Umbilical cord (tissue), 2 donors: ENCODE data around the gene DAB2IP. TPM values are rescaled to one million over a fixed set of nuclear protein-coding genes. Genes with fewer than 3 reads are reported as not detected.

Source experiments
- DNase-seq: peaks from one replicate; pipeline ENCODE4 v3.0.0-alpha.2; 2015; ENCODE audit warnings: low spot score
- total RNA-seq: library from RNA; depleted of rRNA; stranded (reverse); fragments of >200 nt; gene quantifications from one replicate; pipeline ENCODE4 v1.2.3, GENCODE V29; 2014; ENCODE audit warnings: low replicate concordance; ENCODE audit not compliant: insufficient read depth

DAB2IP gene
- total RNA-seq, 1 donor from 2014 or later, result 60.9 TPM

GRCh38 chr9:121662359-121662758 lies 10.9 kb downstream of the DAB2IP start:
- no peak for DNase-seq

DNA sequence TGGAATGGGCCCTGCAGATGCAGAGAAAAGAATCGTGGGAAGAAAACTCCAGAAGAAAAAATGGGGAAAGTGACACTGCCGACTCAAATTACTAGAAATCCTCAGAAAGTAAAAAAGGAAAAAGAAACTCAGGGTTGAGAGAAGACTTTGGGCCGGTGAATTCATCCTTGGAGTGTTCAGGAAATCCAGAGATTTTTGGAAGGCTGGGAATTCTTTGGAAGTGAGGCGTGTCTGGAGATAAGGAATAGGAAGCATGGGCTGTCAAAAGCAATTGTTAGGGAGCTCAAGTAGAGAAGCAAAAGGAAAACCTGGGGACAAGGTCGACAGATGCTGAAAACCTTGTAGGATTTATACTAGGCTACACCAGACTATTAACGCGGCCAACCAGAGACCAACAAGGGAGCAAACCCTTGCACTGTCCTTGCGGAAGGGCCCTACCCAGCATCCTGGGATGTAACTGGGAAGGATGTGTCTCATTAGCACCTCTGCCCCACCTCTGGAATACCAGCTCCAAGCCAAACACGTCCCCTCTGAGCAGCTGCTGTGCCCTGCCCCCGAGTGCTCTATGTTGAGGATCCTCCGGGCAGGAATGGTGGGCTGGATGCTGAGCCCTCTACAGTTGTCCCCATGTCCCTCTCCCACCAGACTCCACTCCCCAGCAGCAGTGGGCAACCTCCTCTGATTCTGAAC lies 11.6 kb downstream of the DAB2IP start:
- no peak for DNase-seq

- no peak for DNase-seq
Observed at GRCh38 chr9:121663591-121663990, 12.2 kb downstream of the DAB2IP start.

GRCh38 chr9:121666294-121666693 lies 14.9 kb downstream of the DAB2IP start:
- DNase-seq, result no peak

DNA sequence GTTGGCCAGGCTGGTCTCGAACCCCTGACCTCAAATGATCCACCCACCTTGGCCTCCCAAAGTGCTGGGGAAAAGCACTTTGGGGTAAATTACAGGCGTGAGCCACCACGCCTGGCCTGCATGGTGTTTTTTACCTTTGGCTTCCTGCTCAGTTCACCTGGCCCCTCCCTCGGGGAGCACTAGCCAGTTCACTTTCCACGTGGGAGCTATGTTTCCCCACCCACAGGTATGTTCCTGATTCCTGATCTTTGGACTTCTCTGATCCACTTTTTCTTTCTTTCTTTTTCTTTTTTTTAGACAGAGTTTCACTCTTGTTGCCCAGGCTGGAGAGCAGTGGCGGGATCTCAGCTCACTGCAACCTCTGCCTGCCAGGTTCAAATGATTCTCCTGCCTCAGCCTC lies 15.8 kb downstream of the DAB2IP start:
- no peak for DNase-seq

DNA sequence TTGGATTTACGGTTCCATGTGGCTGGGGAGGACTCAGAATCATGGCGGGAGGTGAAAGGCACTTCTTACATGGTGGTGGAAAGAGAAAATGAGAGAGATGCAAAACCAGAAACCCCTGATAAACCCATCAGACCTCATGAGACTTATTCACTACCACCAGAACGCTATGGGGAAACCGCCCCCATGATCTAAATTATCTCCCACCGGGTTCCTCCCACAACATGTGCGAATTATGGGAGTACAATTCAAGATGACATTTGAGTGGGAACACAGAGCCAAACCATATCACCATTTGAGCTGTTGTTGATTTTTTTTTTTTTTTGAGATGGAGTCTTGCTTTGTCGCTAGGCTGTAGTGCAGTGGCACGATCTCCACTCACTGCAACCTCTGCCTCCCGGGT lies 16.5 kb downstream of the DAB2IP start:
- DNase-seq, result no peak

DNA sequence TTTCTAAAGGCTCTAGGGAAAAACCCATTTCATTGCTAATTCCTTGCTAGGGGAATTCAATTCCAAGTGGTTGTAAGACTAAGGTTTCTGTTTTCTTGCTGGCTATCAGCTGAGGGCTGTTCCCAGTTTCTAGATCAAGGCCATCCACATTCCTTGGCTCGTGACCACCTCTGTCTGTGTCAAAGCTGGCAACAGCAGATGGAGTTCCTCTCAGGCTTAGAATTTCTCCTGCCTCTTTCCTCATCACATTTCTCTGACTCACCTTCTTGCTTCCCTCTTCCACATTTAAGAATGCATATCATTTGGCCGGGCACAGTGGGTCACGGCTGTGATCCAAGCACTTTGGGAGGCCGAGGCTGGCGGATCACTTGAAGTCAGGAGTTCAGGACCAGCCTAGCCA lies 19.0 kb downstream of the DAB2IP start:
- DNase-seq, result no peak

DNA sequence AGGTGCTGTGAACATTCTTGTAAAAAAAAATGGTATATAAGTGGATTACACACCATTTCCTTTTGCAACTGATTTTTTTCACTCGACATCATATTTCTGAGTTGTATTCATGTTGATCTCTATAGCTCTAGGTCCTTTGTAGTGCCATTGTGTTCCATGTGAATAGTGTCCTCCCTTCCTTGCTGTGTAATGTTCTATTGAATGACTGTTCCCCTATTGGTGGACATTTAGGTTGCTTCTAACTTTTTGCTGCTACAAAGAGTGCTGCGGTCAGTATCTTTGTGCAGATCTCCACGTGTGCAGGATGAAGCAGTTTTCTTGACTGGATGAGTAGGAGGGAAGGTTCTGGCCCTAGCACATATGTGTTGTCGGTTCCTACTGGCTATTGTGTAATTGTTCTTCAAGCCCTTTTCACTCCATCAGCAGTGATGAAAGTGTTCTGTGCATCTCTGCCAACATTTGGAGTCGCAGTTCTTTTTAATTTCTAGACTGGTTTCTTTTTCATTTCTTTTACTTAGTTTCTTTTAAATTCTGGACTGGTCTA lies 20.2 kb downstream of the DAB2IP start:
- no peak for DNase-seq

- no peak for DNase-seq
Observed at GRCh38 chr9:121672213-121672612, 20.8 kb downstream of the DAB2IP start.

DNA sequence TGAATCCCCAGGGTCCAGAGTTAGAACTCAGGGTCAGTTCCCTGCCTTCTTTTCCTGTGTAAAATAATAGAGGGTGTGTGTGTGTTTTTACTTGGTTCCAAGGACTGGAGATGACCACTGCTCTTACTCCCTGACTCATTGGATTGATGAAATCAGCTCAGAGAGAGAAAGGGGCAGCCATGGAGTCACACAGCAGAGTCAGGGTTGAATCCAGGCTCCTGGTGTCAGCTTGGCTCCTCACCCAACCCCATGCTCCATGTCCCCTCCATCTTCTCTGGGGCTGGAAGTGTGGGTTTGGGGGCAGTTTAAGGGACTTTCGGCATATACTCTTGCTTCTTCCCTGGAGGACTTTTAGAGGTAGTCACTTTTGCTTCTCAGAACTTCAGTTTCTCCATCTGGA lies 21.6 kb downstream of the DAB2IP start:
- DNase-seq, result no peak

- DNase-seq, result no peak
Observed at GRCh38 chr9:121673576-121673975, 22.1 kb downstream of the DAB2IP start.

- DNase-seq, result no peak
Observed at GRCh38 chr9:121674017-121674416, 22.6 kb downstream of the DAB2IP start.

GRCh38 chr9:121674952-121675351 lies 23.5 kb downstream of the DAB2IP start:
- no peak for DNase-seq

GRCh38 chr9:121675381-121675780 lies 23.9 kb downstream of the DAB2IP start:
- DNase-seq, result no peak

GRCh38 chr9:121675969-121676822 lies 24.8 kb downstream of the DAB2IP start:
- DNase-seq, result peak; percentile 51

GRCh38 chr9:121676926-121677325 lies 25.5 kb downstream of the DAB2IP start:
- no peak for DNase-seq

- no peak for DNase-seq
Observed at GRCh38 chr9:121678501-121679022, 27.1 kb downstream of the DAB2IP start.

DNA sequence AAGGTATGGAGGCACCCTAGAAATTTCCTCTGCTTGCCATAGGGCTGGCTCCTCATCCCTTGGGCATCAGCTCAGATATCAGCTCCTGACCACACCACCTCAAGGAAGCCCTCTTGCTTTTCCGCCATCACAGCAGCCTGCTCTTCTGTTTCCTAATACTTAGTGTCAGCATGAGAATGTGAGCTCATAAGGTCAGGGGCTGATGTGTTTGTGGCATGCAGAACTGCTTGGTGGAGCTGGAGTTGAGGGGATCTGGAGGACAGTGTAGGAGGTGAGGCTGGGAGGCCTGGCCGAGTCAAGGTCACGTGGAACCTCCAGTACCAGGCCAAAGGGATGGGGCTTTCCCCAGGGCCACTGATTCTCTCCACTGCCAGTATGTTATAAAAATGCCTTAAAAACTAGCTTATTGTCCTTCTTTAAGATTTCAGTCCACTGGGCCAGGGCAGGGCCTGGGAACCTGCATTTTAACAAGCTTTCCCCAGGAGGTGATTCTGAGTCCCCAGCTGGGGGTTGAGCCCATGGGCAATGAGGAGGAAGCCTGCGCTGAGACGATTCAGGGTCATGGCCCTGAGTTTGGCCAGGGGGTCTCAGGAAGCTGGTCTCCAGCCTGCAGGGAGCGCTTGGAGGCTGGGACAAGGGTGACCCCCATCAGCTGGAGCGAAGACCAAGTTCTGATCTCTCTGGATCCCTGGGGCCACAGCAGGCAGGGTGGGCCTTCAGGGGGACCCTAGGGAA lies 28.6 kb downstream of the DAB2IP start:
- DNase-seq, result no peak

DNA sequence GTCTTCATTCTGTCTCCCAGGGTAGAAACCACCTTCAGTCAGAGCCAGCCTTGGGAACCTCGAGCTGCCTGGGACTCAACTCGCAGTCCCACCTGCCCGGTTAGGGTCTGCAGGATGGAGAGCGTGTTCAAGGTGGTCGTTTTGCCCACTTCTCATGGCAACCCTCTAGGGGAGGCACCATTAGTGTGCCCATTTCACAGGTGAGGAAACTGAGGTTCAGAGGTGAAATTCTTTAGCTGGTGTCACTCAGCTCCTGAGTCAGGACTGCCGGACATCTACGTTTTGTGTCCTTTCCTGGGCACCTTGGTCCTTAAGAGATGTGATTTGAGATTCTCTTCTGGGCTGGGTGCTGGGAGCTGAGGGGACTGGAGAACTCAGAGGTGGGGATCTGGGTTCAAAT lies 30.0 kb downstream of the DAB2IP start:
- no peak for DNase-seq

DNA sequence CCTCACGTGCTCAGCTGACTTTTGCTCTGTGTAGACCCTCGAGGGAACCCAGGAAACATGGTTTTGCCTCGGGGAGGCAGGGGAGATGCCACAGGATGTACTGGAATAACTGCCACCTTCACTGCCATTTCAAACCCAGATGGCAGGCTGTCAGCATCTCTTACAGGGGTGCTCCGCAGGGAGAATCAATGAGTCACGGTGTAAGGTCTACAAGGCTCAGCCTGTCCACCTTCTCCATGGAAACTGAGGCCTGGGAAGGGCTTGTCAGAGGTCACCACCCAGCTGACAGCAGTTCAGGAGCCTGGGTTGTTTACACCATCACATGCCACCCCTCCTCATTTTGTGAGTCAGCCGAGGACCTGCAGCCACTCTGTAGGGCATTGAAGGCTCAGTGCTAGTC lies 30.8 kb downstream of the DAB2IP start:
- no peak for DNase-seq

- no peak for DNase-seq
Observed at GRCh38 chr9:121682926-121683515, 31.6 kb downstream of the DAB2IP start.
